Stimulated activated CD4-positive, alpha-beta T cell treated with anti-CD3 and anti-CD28 coated beads, Interleukin-4, amount 100 ng/mL, for 48 hours (primary cell): ENCODE results near the gene C14orf93.
A peak's percentile ranks its signal among the peaks of the same experiment; 100 is the strongest.

ENCODE experiments used
- DNase-seq, 2 donors: peaks; one replicate each; pipeline ENCODE4 v3.0.0-alpha.2; 2020; ENCODE audit warnings: low read depth in 2 of 2

The C14orf93 gene

GRCh38 chr14:22995889-22996625, 13.9 kb downstream of the C14orf93 start:
- DNase-seq, result no peak

- DNase-seq, result no peak
Observed at GRCh38 chr14:22994762-22995275, 15.1 kb downstream of the C14orf93 start.

- DNase-seq, result no peak
Observed at GRCh38 chr14:22993517-22993916, 16.4 kb downstream of the C14orf93 start.

GRCh38 chr14:22991852-22992251, 18.1 kb downstream of the C14orf93 start:
- no peak for DNase-seq

- DNase-seq, result no peak
Observed at GRCh38 chr14:22987291-22987690, 22.7 kb downstream of the C14orf93 start.

GRCh38 chr14:22986508-22987054, 23.4 kb downstream of the C14orf93 start:
- peak; percentile 84 to 91 for DNase-seq

GRCh38 chr14:22985894-22986507, 23.9 kb downstream of the C14orf93 start:
- no peak for DNase-seq

GRCh38 chr14:22984959-22985658, 24.8 kb downstream of the C14orf93 start:
- DNase-seq, result no peak

GRCh38 chr14:22982477-22983245, 27.3 kb downstream of the C14orf93 start, which contains the start of gene AJUBA:
AJUBA (minus strand) TSS chr14:22982551; CDS start chr14:22982266, 285 bp downstream.
- peak; percentile 67 to 73 for DNase-seq

GRCh38 chr14:22981876-22982476, 28.0 kb downstream of the C14orf93 start:
- no peak for DNase-seq

GRCh38 chr14:22981090-22981875, 28.7 kb downstream of the C14orf93 start:
- DNase-seq, result no peak

GRCh38 chr14:22980672-22981089, 29.3 kb downstream of the C14orf93 start:
- peak in 1 of 2 donors; percentile 24 for DNase-seq

- no peak for DNase-seq
Observed at GRCh38 chr14:22979748-22980392, 30.1 kb downstream of the C14orf93 start.

- DNase-seq, result no peak
Observed at GRCh38 chr14:22978981-22979671, 30.8 kb downstream of the C14orf93 start.

GRCh38 chr14:22978487-22978837, 31.5 kb downstream of the C14orf93 start:
- DNase-seq, result no peak

- no peak for DNase-seq
Observed at GRCh38 chr14:22977684-22978486, 32.1 kb downstream of the C14orf93 start.

- no peak for DNase-seq
Observed at GRCh38 chr14:22977434-22977683, 32.6 kb downstream of the C14orf93 start.

- no peak for DNase-seq
Observed at GRCh38 chr14:22976620-22977433, 33.1 kb downstream of the C14orf93 start.
